A549 (cell line): ENCODE results near the gene DNAAF6.

Experiments
- CTCF ChIP-seq: fragments of >200 bp; sonication (Bioruptor Twin); formaldehyde crosslinking; IDR thresholded peaks from 3 replicates; pipeline ENCODE4 v1.5.1; 2016
- FOSL2 ChIP-seq, 2 experiments: fragments of 450-650 bp in 1 of 2; fragments of >200 bp in 1 of 2; sonication (Bioruptor Twin) in 1 of 2; formaldehyde crosslinking; IDR thresholded peaks; 2 replicates each; pipeline versions ENCODE4 v1.5.0 to v1.6.1; 2016 to 2020; ENCODE audit warnings: mild to moderate bottlenecking in 1 of 2, moderate library complexity in 1 of 2
- HMGXB4 ChIP-seq: fragments of 250-450 bp; sonication (Bioruptor Pico); IDR thresholded peaks from 2 replicates; pipeline ENCODE4 v1.5.0; 2021; ENCODE audit warnings: mild to moderate bottlenecking, moderate library complexity, borderline replicate concordance
- MAX ChIP-seq: IDR thresholded peaks from 2 replicates; pipeline ENCODE4 v1.6.1; 2012
- POLR2A ChIP-seq: IDR thresholded peaks from 2 replicates; pipeline ENCODE4 v1.6.1; 2012; ENCODE audit warnings: mild to moderate bottlenecking, low read length
- ZNF302 ChIP-seq: fragments of 250-450 bp; sonication (Bioruptor Pico); IDR thresholded peaks from 2 replicates; pipeline ENCODE4 v1.9.0; 2021; ENCODE audit warnings: inconsistent platforms, mild to moderate bottlenecking, moderate library complexity

DNA sequence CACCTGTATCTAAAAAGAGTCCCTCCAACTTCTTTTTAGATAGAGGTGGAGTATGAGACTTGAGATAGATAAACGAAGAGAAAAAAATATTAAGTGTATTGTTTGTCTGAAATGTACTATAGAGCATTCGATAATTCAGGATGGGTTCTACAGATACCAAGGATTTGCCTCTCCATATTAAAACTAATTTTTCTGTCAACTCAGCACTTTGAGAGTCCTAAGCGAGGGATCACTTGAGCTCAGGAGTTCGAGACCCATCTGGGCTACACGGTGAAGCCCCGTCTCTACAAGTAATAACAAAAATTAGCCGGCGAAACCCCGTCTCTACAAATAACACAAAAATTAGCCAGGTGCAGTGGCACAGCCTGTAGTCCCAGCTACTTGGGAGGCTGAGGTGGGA lies 1.5 kb downstream of the DNAAF6 start:
- TF ChIP-seq FOSL2 (IDR thresholded peaks at IDR 0.05) (no peak), FOSL2 (CRISPR knock-in tag; IDR thresholded peaks at IDR 0.05) (no peak), POLR2A (no peak), CTCF (no peak), HMGXB4 (CRISPR knock-in tag) (no peak), ZNF302 (CRISPR knock-in tag) (no peak), MAX (no peak)
